B cell (primary cell): Measurements from ENCODE around the gene PKDREJ. TPM values are rescaled to one million over a fixed set of nuclear protein-coding genes. Genes with fewer than 3 reads are reported as not detected.

Experiments used
- ATAC-seq: fragments of 200-7000 bp; cut with Tn5 transposase; one replicate; pipeline ENCODE4 v1.10.0; 2021; ENCODE audit warnings: low read depth, mild to moderate bottlenecking, moderate number of reproducible peaks, moderate library complexity
- CTCF ChIA-PET: fragments of 350-600 bp; sonication (Branson Sonifier 250); formaldehyde crosslinking; loops from one replicate; lab custom pipeline; 2021; ENCODE audit warnings: antibody characterized with exemption, inconsistent platforms; lab: Charles Lee
- POLR2A ChIA-PET: fragments of 350-600 bp; sonication (Branson Sonifier 250); formaldehyde crosslinking; loops from one replicate; lab custom pipeline; 2021; ENCODE audit warnings: antibody characterized with exemption; lab: Charles Lee
- DNase-seq: peaks from one replicate; pipeline ENCODE4 v3.0.0; 2013
- H2AFZ ChIP-seq: 2 replicates; pipeline ENCODE4 v1.6.1; 2012; ENCODE audit warnings: mild to moderate bottlenecking, low read depth, low read length; ENCODE audit not compliant: insufficient read depth, poor library complexity, severe bottlenecking
- H3K27ac ChIP-seq, 2 donors: 1 replicate in 1 of 2; 2 replicates in 1 of 2; pipeline ENCODE4 v1.5.1; 2012 to 2013; ENCODE audit warnings: low read length in 2 of 2, mild to moderate bottlenecking in 2 of 2, moderate library complexity in 1 of 2
- H3K27me3 ChIP-seq, 4 experiments: fragments of 200-600 bp in 1 of 4; sonication (generic) in 1 of 4; replicated peaks in 1 of 4; 1 replicate in 2 of 4; 2 replicates in 2 of 4; pipeline versions ENCODE4 v1.6.1 to v1.7.0; 2013 to 2016; ENCODE audit warnings: low read length in 3 of 4, mild to moderate bottlenecking in 2 of 4, mixed read lengths in 1 of 4, moderate library complexity in 1 of 4; ENCODE audit not compliant: insufficient read depth in 4 of 4, control insufficient read depth in 3 of 4; ENCODE audit errors: control extremely low read depth in 1 of 4
- H3K36me3 ChIP-seq, 2 experiments: replicated peaks in 1 of 2; 1 replicate in 1 of 2; 2 replicates in 1 of 2; pipeline versions ENCODE4 v1.6.1 to v1.7.1; 2013; ENCODE audit warnings: low read length in 1 of 2; ENCODE audit not compliant: insufficient read depth in 2 of 2, control insufficient read depth in 1 of 2; ENCODE audit errors: control extremely low read depth in 1 of 2, extremely low read depth in 1 of 2
- H3K4me1 ChIP-seq, 2 donors: fragments of 200-600 bp in 1 of 2; sonication (generic) in 1 of 2; 1 replicate in 1 of 2; 2 replicates in 1 of 2; pipeline versions ENCODE4 v1.5.1 to v1.6.1; 2013 to 2017; ENCODE audit warnings: low read length in 2 of 2; ENCODE audit not compliant: control insufficient read depth in 2 of 2, insufficient read depth in 2 of 2
- H3K4me2 ChIP-seq: replicated peaks from 2 replicates; pipeline ENCODE3; 2012; ENCODE audit warnings: mild to moderate bottlenecking, low read depth, low read length; ENCODE audit not compliant: poor library complexity, severe bottlenecking
- H3K4me3 ChIP-seq, 5 experiments: fragments of 200-600 bp in 1 of 5; sonication (generic) in 1 of 5; 1 replicate in 3 of 5; 2 replicates in 2 of 5; pipeline versions ENCODE4 v1.5.1 to v1.7.0; 2011 to 2016; ENCODE audit warnings: low read length in 4 of 5, mild to moderate bottlenecking in 4 of 5, low read depth in 2 of 5, control low read depth in 1 of 5, moderate library complexity in 1 of 5; ENCODE audit not compliant: insufficient read depth in 1 of 5; ENCODE audit errors: control extremely low read depth in 1 of 5, extremely low read depth in 1 of 5
- H3K79me2 ChIP-seq: fragments of 200-600 bp; sonication (generic); one replicate; pipeline ENCODE4 v1.6.0; 2016; ENCODE audit warnings: low read length; ENCODE audit not compliant: control insufficient read depth, insufficient read depth
- H3K9ac ChIP-seq: fragments of 200-600 bp; sonication (generic); 2 replicates; pipeline ENCODE4 v1.6.1; 2017; ENCODE audit warnings: mild to moderate bottlenecking, low read length, moderate library complexity
- H3K9me3 ChIP-seq, 3 donors: one replicate each; pipeline versions ENCODE4 v1.6.1 to v1.7.1; 2013; ENCODE audit warnings: low read length in 2 of 3; ENCODE audit not compliant: control insufficient read depth in 2 of 3, insufficient read depth in 1 of 3; ENCODE audit errors: control extremely low read depth in 1 of 3
- H4K20me1 ChIP-seq: 2 replicates; pipeline ENCODE4 v1.6.0; 2012; ENCODE audit warnings: mild to moderate bottlenecking, low read length; ENCODE audit not compliant: insufficient read depth, control insufficient read depth, poor library complexity, severe bottlenecking
- H3K27ac Mint-ChIP-seq: one replicate; pipeline ENCODE4 v1.8.0; 2021; ENCODE audit warnings: mixed read lengths
- H3K27me3 Mint-ChIP-seq: one replicate; pipeline ENCODE4 v1.8.0; 2021; ENCODE audit warnings: mixed read lengths
- H3K4me1 Mint-ChIP-seq: one replicate; pipeline ENCODE4 v1.8.0; 2021; ENCODE audit warnings: mixed read lengths
- H3K4me3 Mint-ChIP-seq: one replicate; pipeline ENCODE4 v1.8.0; 2021; ENCODE audit warnings: mixed read lengths
- H3K9me3 Mint-ChIP-seq: one replicate; pipeline ENCODE4 v1.8.0; 2022; ENCODE audit warnings: mixed read lengths; ENCODE audit not compliant: insufficient read depth
- CTCF ChIP-seq: fragments of 200-600 bp; IDR thresholded peaks from one replicate; pipeline ENCODE4 v1.8.0; 2022; ENCODE audit warnings: antibody characterized with exemption, mild to moderate bottlenecking
- EZH2 ChIP-seq: IDR thresholded peaks from 2 replicates; pipeline ENCODE4 v1.6.1; 2012; ENCODE audit warnings: borderline replicate concordance, low read depth, mild to moderate bottlenecking, moderate library complexity, low read length; ENCODE audit not compliant: insufficient read depth, poor library complexity, severe bottlenecking
- WGBS: methylation state at CpG from one replicate; pipeline ENCODE4 v1.1.5; 2013; ENCODE audit warnings: missing lambda C conversion rate; ENCODE audit not compliant: insufficient coverage; 5-methylcytosine and 5-hydroxymethylcytosine counted together
- intact Hi-C: fragments of 100-400 bp; cut with micrococcal nuclease; formaldehyde crosslinking; loops from one replicate; pipeline ENCODE4 v1.10.0; 2022
- polyA plus RNA-seq: library from polyadenylated mRNA; depleted of rRNA; stranded (reverse); fragments of >200 nt; gene quantifications from 2 replicates; pipeline ENCODE4 v1.2.3, GENCODE V29; 2012
- total RNA-seq, 2 donors: library from RNA; stranded (reverse); fragments of 120-200 nt in 1 of 2; gene quantifications; 1 replicate in 1 of 2; 2 replicates in 1 of 2; pipeline versions ENCODE4 v1.2.3 to v1.2.4, GENCODE V29; 2013 to 2022

Gene PKDREJ
- total and polyA plus RNA-seq, 2 donors (not counting 1 experiment from before 2014, with no cell fraction given): not detected

GRCh38 chr22:46293577-46294260 lies 30.6 kb upstream of the PKDREJ start:
- peak overlapping the region in 1 of 2 donors; percentile 33 for H3K27ac ChIP-seq
- H3K79me2 ChIP-seq: peaks cover 5% of the 10 kb centered on the region
- peak overlapping the region; percentile 46 for H2AFZ ChIP-seq
- CTCF ChIA-PET: no interaction called here
- no peak overlapping the region for H3K4me3 ChIP-seq
- POLR2A ChIA-PET: no interaction called here
- peaks cover 32 to 51% of the 10 kb centered on the region in 2 donors for H3K4me1 ChIP-seq
- intact Hi-C loops: no loop called here
- H3K27ac Mint-ChIP-seq: peak overlapping the region; percentile 67
- no peak for ATAC-seq
- H3K9me3 ChIP-seq: peaks cover 0 to 19% (median 0%) of the 10 kb centered on the region in 3 donors
- 43% methylated on average over 11 of the region's 11 CpGs for WGBS
- TF ChIP-seq CTCF: no peak
- TF ChIP-seq EZH2: no peak
- no peak overlapping the region for H3K9ac ChIP-seq
- H3K27me3 ChIP-seq: peaks cover 0 to 5% (median 2%) of the 10 kb centered on the region in 4 experiments
- DNase-seq: peak; percentile 33
- H3K4me1 Mint-ChIP-seq: peaks cover 55% of the 10 kb centered on the region
- no peaks in the 10 kb centered on the region for H4K20me1 ChIP-seq
- peak overlapping the region; percentile 10 for H3K4me3 Mint-ChIP-seq
- peaks cover 0 to 2% of the 10 kb centered on the region in 2 experiments for H3K36me3 ChIP-seq
- peak overlapping the region; percentile 38 for H3K4me2 ChIP-seq
- H3K9me3 Mint-ChIP-seq: no peaks in the 10 kb centered on the region
- H3K27me3 Mint-ChIP-seq: no peaks in the 10 kb centered on the region

GRCh38 chr22:46292732-46293131 lies 29.6 kb upstream of the PKDREJ start:
- peak overlapping the region; percentile 38 for H3K4me2 ChIP-seq
- H3K36me3 ChIP-seq: peaks cover 0 to 2% of the 10 kb centered on the region in 2 experiments
- H3K9me3 ChIP-seq: peaks cover 0 to 19% (median 0%) of the 10 kb centered on the region in 3 donors
- 85% methylated on average over 14 of the region's 14 CpGs for WGBS
- peak overlapping the region in 1 of 2 donors; percentile 12 for H3K27ac ChIP-seq
- TF ChIP-seq CTCF (no peak), EZH2 (no peak)
- H2AFZ ChIP-seq: peak overlapping the region; percentile 46
- H3K4me1 ChIP-seq: peaks cover 42 to 61% of the 10 kb centered on the region in 2 donors
- H3K27ac Mint-ChIP-seq: peak overlapping the region; percentile 67
- ChIA-PET CTCF (no interaction called here), POLR2A (no interaction called here)
- no peak for ATAC-seq
- no peak overlapping the region for H3K9ac ChIP-seq
- H3K4me3 ChIP-seq: no peak overlapping the region
- no peaks in the 10 kb centered on the region for H4K20me1 ChIP-seq
- H3K4me3 Mint-ChIP-seq: no peak overlapping the region
- intact Hi-C loops: no loop called here
- no peaks in the 10 kb centered on the region for H3K27me3 Mint-ChIP-seq
- H3K9me3 Mint-ChIP-seq: no peaks in the 10 kb centered on the region
- DNase-seq: no peak
- peaks cover 5% of the 10 kb centered on the region for H3K79me2 ChIP-seq
- peaks cover 0 to 5% (median 2%) of the 10 kb centered on the region in 4 experiments for H3K27me3 ChIP-seq
- peaks cover 63% of the 10 kb centered on the region for H3K4me1 Mint-ChIP-seq
